RWPE1 (cell line): ENCODE results near the gene AMOTL1.
A peak's percentile ranks its signal among the peaks of the same experiment; 100 is the strongest.

Experiments
- CTCF ChIA-PET: fragments of 350-600 bp; sonication (Branson Sonifier 250); formaldehyde crosslinking; extraction: SDS; loops from one replicate; lab custom pipeline; 2021; lab: Yijun Ruan, JAX
- POLR2A ChIA-PET: fragments of 400-600 bp; formaldehyde crosslinking; extraction: SDS; loops from one replicate; lab custom pipeline; 2020; ENCODE audit warnings: antibody characterized with exemption; ENCODE audit not compliant: low non-redundant PET; lab: Yijun Ruan, JAX
- DNase-seq: peaks from one replicate; pipeline ENCODE4 v3.0.0; 2012; ENCODE audit warnings: low spot score
- H3K27ac ChIP-seq: fragments of 450-650 bp; 2 replicates; pipeline ENCODE4 v1.5.1; 2017
- CTCF ChIP-seq: fragments of 450-650 bp; conservative IDR thresholded peaks from 2 replicates; pipeline ENCODE4 v1.5.1; 2017; ENCODE audit warnings: low read depth, mild to moderate bottlenecking

The AMOTL1 gene

DNA sequence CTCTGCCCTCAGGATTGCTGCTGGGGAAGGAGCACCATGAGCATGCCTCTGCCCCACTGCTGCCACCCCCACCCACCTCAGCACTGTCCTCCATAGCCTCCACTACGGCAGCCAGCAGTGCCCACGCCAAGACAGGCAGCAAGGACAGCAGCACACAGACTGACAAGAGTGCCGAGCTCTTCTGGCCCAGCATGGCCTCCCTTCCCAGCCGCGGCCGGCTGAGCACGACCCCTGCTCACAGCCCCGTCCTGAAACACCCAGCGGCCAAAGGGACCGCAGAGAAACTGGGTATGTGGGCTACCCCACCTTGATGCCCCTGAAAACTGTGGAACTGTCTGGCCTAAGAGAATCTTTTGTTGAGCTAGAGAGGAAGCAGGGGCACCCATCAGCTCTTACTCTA lies 101.0 kb downstream of the AMOTL1 start:
- H3K27ac ChIP-seq, result no peak overlapping the region
- no peak for TF ChIP-seq CTCF
- no peak for DNase-seq
- ChIA-PET POLR2A (no interaction called here), CTCF (no interaction called here)

GRCh38 chr11:94870422-94870821 lies 102.3 kb downstream of the AMOTL1 start:
- CTCF ChIA-PET, result no interaction called here
- no peak for TF ChIP-seq CTCF
- POLR2A ChIA-PET, result no interaction called here

GRCh38 chr11:94871491-94872185 lies 103.5 kb downstream of the AMOTL1 start:
- POLR2A ChIA-PET, result no interaction called here
- no peak overlapping the region for H3K27ac ChIP-seq
- no peak for TF ChIP-seq CTCF
- CTCF ChIA-PET, result interaction anchor here (1.8 kb wide), 1 partner anchor 249 kb away, joined by 5 read pairs; no protein-coding TSS in a partner anchor
- no peak for DNase-seq

More at GRCh38 chr11:94870422-94870821, 102.3 kb downstream of the AMOTL1 start:
- no peak overlapping the region for H3K27ac ChIP-seq
- no peak for DNase-seq

- POLR2A ChIA-PET, result no interaction called here
- DNase-seq, result no peak
- CTCF ChIA-PET, result interaction anchor here (1.1 kb wide), 1 partner anchor 13 kb away, joined by 3 read pairs; no protein-coding TSS in a partner anchor
- no peak for TF ChIP-seq CTCF
- H3K27ac ChIP-seq, result peak overlapping the region; percentile 4; the same call in 1 of the 2 replicates
Observed at GRCh38 chr11:94873916-94874540, 105.9 kb downstream of the AMOTL1 start.

DNA sequence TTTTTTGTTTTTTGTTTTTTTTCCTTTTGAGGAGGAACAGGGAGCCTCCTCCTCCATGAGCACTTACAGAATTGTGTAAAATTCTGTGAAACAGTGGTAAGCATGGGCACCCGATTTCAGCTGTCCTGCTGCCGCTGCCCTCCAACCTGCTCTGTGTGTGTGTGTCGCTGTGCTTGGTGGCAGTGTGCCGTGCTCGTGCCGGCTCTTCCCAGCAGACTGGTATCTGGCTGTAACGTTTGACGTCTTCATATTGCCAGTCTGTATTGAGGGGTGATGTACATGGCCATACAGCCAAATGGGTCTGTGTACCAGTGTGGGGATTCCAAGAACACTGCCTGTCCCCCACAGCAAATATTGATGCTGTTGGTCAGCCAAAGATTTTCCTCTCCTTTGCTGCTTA lies 108.1 kb downstream of the AMOTL1 start:
- TF ChIP-seq CTCF, result no peak
- ChIA-PET CTCF (interaction anchor here (0.8 kb wide), 1 partner anchor 94 kb away, joined by 4 read pairs; no protein-coding TSS in a partner anchor), POLR2A (no interaction called here)
- H3K27ac ChIP-seq, result peak overlapping the region; percentile 68
- no peak for DNase-seq

DNA sequence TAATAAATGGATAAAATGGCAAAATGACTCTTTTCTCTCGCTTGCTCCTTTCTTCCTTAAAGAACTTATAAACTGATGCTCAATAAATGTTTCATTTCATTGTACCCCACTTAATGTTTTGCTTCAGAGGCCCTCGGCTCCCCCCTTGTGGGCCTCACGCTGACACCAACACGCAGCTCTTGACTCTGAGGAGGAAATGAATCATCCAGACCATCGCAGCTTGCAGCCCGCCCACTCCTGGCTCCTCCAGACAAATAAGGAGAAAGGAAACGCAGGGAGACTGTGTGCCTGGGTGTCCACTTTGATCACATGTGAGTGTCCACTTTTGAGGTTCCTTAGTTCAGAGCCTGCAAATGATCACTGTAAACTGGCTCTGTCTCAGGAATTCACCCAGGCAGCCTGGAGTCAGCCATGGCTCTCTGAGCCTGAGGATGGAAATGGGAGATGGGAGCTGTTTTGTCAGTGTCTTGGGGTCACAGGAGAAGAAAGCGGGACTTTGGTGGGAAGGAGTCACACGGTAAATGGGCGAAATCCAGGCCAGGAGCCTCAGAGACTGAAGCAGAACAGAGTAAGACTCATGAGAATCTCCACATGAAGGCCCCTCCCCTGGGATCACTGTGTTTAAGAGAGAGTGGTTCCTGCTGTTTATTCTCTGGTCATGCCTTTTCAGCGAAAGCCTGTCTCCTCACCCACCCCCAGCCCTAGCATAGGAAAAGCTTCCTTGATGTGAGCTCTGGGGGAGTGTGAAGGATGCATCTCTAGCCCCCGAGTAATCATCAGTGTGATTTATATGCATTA lies 108.7 kb downstream of the AMOTL1 start:
- H3K27ac ChIP-seq, result peak overlapping the region; percentile 68
- CTCF ChIA-PET, result interaction anchor here (0.8 kb wide), 1 partner anchor 94 kb away, joined by 4 read pairs; no protein-coding TSS in a partner anchor
- TF ChIP-seq CTCF, result no peak; the same call in 1 of the 2 replicates
- DNase-seq, result peak; percentile 88
- POLR2A ChIA-PET, result no interaction called here
